M059J (cell line): ENCODE measurements around the gene ACTR1A. TPM values are rescaled to one million over a fixed set of nuclear protein-coding genes. Genes with fewer than 3 reads are reported as not detected.
A peak's percentile ranks its signal among the peaks of the same experiment; 100 is the strongest.
"Not testable (repeated sequence)": the region's sequence is repeated elsewhere in the genome, so short reads cannot be mapped to it uniquely, and the experiment has no call there.

Experiments
- DNase-seq: peaks from one replicate; pipeline ENCODE4 v3.0.0-alpha.2; 2012; ENCODE audit warnings: low read depth
- total RNA-seq: library from RNA; depleted of rRNA; stranded (reverse); fragments of >200 nt; shearing (Covaris generic); gene quantifications from 2 replicates; pipeline ENCODE4 v1.2.3, GENCODE V29; 2014; rRNA removed

ACTR1A gene
- total RNA-seq = 120 and 173 TPM in 2 replicates

- DNase-seq = peak; percentile 100
Measured at GRCh38 chr10:102502337-102503151, at the start of gene ACTR1A. ACTR1A (minus strand) TSS chr10:102502712; CDS start chr10:102502647, 65 bp downstream.

GRCh38 chr10:102550636-102551210 lies 48.2 kb upstream of the ACTR1A start:
- no peak for DNase-seq

GRCh38 chr10:102549549-102549948 lies 47.0 kb upstream of the ACTR1A start:
- DNase-seq = no peak

GRCh38 chr10:102546606-102547320 lies 44.3 kb upstream of the ACTR1A start:
- DNase-seq = no peak

GRCh38 chr10:102545997-102546396 lies 43.5 kb upstream of the ACTR1A start:
- no peak for DNase-seq

GRCh38 chr10:102545265-102545871 lies 42.9 kb upstream of the ACTR1A start:
- no peak for DNase-seq

GRCh38 chr10:102542800-102543418 lies 40.4 kb upstream of the ACTR1A start:
- DNase-seq = peak; percentile 46

GRCh38 chr10:102540023-102540422 lies 37.5 kb upstream of the ACTR1A start:
- peak; percentile 20 for DNase-seq

GRCh38 chr10:102538811-102539210 lies 36.3 kb upstream of the ACTR1A start:
- no peak for DNase-seq

- DNase-seq = no peak
Measured at GRCh38 chr10:102537948-102538347, 35.4 kb upstream of the ACTR1A start.

GRCh38 chr10:102537367-102537766 lies 34.9 kb upstream of the ACTR1A start:
- DNase-seq = no peak

- no peak for DNase-seq
Measured at GRCh38 chr10:102535481-102536147, 33.1 kb upstream of the ACTR1A start.

- not testable (repeated sequence) for DNase-seq
Measured at GRCh38 chr10:102534966-102535365, 32.5 kb upstream of the ACTR1A start.

GRCh38 chr10:102534333-102534732 lies 31.8 kb upstream of the ACTR1A start:
- DNase-seq = no peak

- DNase-seq = no peak
Measured at GRCh38 chr10:102527546-102527945, 25.0 kb upstream of the ACTR1A start.

GRCh38 chr10:102524746-102525145 lies 22.2 kb upstream of the ACTR1A start:
- DNase-seq = no peak

- peak; percentile 83 for DNase-seq
Measured at GRCh38 chr10:102523250-102524029, 20.9 kb upstream of the ACTR1A start.

- DNase-seq = no peak
Measured at GRCh38 chr10:102522874-102523249, 20.4 kb upstream of the ACTR1A start.

GRCh38 chr10:102519246-102519825 lies 16.8 kb upstream of the ACTR1A start:
- DNase-seq = no peak

- peak; percentile 7 for DNase-seq
Measured at GRCh38 chr10:102517553-102517952, 15.0 kb upstream of the ACTR1A start.
